HL-60 (cell line): ENCODE data around the gene CREB5.

Experiments
- DNase-seq, 2 experiments: peaks; one replicate each; pipeline ENCODE4 v3.0.0-alpha.2; 2010 to 2020; ENCODE audit warnings: low read depth in 1 of 2, low spot score in 1 of 2
- H3K27ac ChIP-seq: fragments of 250-450 bp; sonication (Bioruptor Pico); replicated peaks from 2 replicates; pipeline ENCODE4 v1.5.1; 2020; ENCODE audit warnings: mild to moderate bottlenecking, moderate library complexity
- H3K27me3 ChIP-seq: fragments of 250-450 bp; sonication (Bioruptor Pico); 2 replicates; pipeline ENCODE4 v1.5.1; 2021; ENCODE audit warnings: mild to moderate bottlenecking, moderate library complexity; ENCODE audit not compliant: insufficient read depth, poor library complexity, severe bottlenecking
- H3K4me3 ChIP-seq: replicated peaks from 2 replicates; pipeline ENCODE4 v1.5.1; 2011; ENCODE audit warnings: mild to moderate bottlenecking, control low read depth, low read length; ENCODE audit not compliant: insufficient read depth
- GABPA ChIP-seq: IDR thresholded peaks from 2 replicates; pipeline ENCODE4 v1.6.1; 2012; ENCODE audit warnings: low read depth
- POLR2AphosphoS5 ChIP-seq: IDR thresholded peaks from 2 replicates; pipeline ENCODE4 v1.6.1; 2012; ENCODE audit warnings: low read depth
- SPI1 ChIP-seq: IDR thresholded peaks from 2 replicates; pipeline ENCODE4 v1.6.1; 2012; ENCODE audit warnings: low read depth, mild to moderate bottlenecking, borderline replicate concordance
- TF ChIP-seq, protein P1 (sequence below): IDR thresholded peaks from one replicate; pipeline ENCODE4 v1.5.1; 2011; ENCODE audit warnings: low read length, control low read depth, inconsistent platforms; ENCODE audit not compliant: insufficient read depth
- TF ChIP-seq, protein P2 (sequence below): IDR thresholded peaks from 2 replicates; pipeline ENCODE4 v1.6.1; 2012; ENCODE audit warnings: low read depth; ENCODE audit not compliant: insufficient replicate concordance

Gene CREB5

DNA sequence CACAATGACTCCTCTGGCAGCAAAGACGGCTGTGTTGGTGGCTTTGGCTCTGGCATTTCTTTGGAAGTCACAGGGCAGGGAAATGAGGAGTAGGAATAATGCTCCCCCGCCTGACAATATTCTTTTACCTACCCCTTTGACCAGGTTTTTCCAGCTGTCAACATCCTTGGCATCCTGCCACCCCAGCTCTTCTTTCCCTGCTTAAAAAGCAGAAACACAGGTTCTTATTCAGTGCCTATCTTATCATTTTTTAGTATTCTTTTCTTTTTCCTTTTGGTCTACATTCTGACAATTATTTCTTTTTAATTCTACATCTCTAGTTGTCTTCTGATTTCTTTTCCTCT, 97.7 kb downstream of the CREB5 start:
- H3K27me3 ChIP-seq: peaks cover 6% of the 10 kb centered on the region
- DNase-seq: no peak
- H3K27ac ChIP-seq: no peak overlapping the region
- TF ChIP-seq POLR2AphosphoS5 (no peak), GABPA (no peak), SPI1 (no peak)
- TF ChIP-seq, protein P1, sequence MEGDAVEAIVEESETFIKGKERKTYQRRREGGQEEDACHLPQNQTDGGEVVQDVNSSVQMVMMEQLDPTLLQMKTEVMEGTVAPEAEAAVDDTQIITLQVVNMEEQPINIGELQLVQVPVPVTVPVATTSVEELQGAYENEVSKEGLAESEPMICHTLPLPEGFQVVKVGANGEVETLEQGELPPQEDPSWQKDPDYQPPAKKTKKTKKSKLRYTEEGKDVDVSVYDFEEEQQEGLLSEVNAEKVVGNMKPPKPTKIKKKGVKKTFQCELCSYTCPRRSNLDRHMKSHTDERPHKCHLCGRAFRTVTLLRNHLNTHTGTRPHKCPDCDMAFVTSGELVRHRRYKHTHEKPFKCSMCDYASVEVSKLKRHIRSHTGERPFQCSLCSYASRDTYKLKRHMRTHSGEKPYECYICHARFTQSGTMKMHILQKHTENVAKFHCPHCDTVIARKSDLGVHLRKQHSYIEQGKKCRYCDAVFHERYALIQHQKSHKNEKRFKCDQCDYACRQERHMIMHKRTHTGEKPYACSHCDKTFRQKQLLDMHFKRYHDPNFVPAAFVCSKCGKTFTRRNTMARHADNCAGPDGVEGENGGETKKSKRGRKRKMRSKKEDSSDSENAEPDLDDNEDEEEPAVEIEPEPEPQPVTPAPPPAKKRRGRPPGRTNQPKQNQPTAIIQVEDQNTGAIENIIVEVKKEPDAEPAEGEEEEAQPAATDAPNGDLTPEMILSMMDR: no peak
- no peak overlapping the region for H3K4me3 ChIP-seq

DNA sequence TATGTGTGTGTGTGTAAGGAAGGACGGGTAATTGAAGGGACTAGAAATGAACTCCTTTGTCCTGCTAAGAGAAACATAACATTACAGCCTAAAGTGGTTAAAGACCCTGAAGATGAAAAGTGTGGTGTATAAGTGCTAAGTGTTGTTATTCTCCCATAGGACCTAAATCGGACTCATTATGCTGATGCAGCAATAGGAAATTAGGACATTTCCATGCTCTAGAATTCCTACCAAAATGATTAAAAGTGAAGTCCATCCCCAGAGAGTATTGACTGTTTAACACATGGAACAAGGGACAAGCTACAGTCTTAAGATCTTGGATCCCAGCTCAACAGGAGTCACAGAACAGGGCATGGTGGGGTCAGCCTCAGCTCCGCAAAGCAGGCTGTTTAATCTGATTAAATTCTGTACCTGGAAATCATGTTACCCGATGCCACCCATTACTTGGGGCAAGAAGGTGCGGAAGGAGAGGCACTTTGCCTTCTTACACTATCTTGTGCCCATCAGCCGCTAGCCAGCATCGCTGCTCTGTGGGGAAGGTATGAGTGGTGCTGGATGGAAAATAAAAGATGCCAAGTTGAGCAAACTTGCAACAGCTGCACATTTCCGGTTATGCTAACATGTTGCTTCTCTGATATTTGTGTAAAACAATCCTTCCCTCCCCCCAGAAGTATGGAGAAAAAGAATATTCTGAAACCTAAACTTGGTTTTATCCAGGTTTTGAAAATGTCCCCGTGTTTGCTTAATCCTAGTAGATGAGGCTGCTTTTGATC, 100.5 kb downstream of the CREB5 start:
- no peak for DNase-seq
- TF ChIP-seq GABPA (no peak), POLR2AphosphoS5 (no peak), SPI1 (no peak)
- TF ChIP-seq, protein P1: no peak
- TF ChIP-seq, protein P2, sequence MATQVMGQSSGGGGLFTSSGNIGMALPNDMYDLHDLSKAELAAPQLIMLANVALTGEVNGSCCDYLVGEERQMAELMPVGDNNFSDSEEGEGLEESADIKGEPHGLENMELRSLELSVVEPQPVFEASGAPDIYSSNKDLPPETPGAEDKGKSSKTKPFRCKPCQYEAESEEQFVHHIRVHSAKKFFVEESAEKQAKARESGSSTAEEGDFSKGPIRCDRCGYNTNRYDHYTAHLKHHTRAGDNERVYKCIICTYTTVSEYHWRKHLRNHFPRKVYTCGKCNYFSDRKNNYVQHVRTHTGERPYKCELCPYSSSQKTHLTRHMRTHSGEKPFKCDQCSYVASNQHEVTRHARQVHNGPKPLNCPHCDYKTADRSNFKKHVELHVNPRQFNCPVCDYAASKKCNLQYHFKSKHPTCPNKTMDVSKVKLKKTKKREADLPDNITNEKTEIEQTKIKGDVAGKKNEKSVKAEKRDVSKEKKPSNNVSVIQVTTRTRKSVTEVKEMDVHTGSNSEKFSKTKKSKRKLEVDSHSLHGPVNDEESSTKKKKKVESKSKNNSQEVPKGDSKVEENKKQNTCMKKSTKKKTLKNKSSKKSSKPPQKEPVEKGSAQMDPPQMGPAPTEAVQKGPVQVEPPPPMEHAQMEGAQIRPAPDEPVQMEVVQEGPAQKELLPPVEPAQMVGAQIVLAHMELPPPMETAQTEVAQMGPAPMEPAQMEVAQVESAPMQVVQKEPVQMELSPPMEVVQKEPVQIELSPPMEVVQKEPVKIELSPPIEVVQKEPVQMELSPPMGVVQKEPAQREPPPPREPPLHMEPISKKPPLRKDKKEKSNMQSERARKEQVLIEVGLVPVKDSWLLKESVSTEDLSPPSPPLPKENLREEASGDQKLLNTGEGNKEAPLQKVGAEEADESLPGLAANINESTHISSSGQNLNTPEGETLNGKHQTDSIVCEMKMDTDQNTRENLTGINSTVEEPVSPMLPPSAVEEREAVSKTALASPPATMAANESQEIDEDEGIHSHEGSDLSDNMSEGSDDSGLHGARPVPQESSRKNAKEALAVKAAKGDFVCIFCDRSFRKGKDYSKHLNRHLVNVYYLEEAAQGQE: no peak
- no peaks in the 10 kb centered on the region for H3K27me3 ChIP-seq
- no peak overlapping the region for H3K27ac ChIP-seq
- no peak overlapping the region for H3K4me3 ChIP-seq

DNA sequence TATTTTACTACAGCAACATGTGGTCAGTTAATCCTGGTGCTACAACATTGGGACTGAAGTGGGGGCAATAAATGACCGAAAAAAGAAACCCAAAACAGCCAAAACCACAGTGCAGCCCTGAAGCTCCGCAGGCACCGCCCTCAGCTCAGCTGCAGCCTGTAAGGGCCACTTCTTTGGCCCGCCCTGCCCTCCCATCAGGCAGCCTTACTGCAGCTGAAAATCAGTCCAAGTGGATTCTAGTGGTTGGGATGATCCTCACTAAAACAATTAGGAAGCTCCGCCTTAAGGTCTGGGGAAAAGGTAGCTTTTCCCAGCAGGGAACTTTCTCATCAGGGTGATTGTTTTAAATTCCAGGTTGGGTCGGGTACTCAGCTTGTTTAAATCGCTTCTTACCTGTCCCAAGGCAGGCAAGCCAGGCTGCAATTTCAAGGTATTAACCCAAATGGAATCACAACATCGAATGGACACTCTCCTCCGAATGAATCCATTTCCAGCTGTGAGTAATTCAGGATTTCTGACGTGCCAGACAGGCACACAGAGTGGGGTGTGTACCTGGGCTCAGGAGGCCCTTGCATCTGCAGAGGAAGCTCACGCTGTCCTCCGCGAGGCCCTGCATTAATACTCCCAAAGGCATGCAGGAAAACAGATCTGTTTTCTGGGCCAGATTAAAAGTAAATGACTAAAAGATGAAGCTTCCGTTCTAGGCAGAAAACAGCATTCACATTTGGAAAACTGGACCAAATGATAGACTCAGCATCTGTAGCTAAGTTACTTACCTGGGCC, 104.3 kb downstream of the CREB5 start:
- Histone ChIP-seq H3K27me3 (peaks cover 2% of the 10 kb centered on the region), H3K27ac (no peak overlapping the region), H3K4me3 (no peak overlapping the region)
- no peak for DNase-seq
- TF ChIP-seq SPI1 (no peak), POLR2AphosphoS5 (no peak), GABPA (no peak)
- TF ChIP-seq, protein P1: no peak
- TF ChIP-seq, protein P2: no peak
